ENCODE results near the gene LACC1. TPM values are rescaled to one million over a fixed set of nuclear protein-coding genes. Genes with fewer than 3 reads are reported as not detected.

LACC1 gene
- total RNA-seq, 1 experiment from 2014 or later, result 0.47 TPM

DNA sequence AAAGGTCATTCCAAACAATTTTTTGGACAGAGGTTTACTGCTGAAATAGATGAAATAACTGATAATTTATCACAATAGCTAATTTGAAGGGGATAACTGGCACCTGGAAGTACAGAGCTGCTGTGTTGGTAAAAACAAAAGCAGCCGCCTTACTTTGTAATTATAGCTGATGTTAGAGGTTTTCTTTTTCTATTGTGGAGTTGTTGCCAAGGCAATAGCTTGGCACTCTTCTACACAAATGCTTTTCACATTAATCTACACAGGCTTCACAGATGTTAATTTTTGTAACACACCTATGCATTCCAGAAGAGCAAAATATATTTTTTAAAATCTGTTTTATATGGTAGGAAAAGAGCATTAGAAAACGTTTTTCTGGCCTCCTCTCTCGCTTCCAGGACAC lies 56.9 kb downstream of the LACC1 start:
- ChIA-PET CTCF (no interaction called here), POLR2A (ENCODE audit: low non-redundant PET) (interaction anchor here (0.6 to 0.7 kb wide), 2 partner anchors 119 to 392 kb away, joined by 3 to 4 read pairs; no protein-coding TSS in a partner anchor)
- H3K9me3 ChIP-seq (ENCODE audit: low read depth, low read length, poor library complexity, severe bottlenecking), result no peaks in the 10 kb centered on the region
- no peak overlapping the region for H3K4me3 ChIP-seq (ENCODE audit: low read depth, low read length, poor library complexity, severe bottlenecking)
- intact Hi-C loops (cut with micrococcal nuclease; ENCODE audit: unreplicated experiment), result no loop called here
- H3K27me3 ChIP-seq (replicated peaks; ENCODE audit: insufficient read depth, low read depth, low read length, poor library complexity), result no peaks in the 10 kb centered on the region
- no peaks in the 10 kb centered on the region for H3K4me1 ChIP-seq (ENCODE audit: insufficient read depth, low read length, poor library complexity, severe bottlenecking)
- H3K36me3 ChIP-seq (ENCODE audit: insufficient read depth, low read length, poor library complexity, severe bottlenecking), result no peaks in the 10 kb centered on the region
- no peak overlapping the region for H3K27ac ChIP-seq (ENCODE audit: low read depth, low read length, poor library complexity, severe bottlenecking)
- TF ChIP-seq, protein P1, sequence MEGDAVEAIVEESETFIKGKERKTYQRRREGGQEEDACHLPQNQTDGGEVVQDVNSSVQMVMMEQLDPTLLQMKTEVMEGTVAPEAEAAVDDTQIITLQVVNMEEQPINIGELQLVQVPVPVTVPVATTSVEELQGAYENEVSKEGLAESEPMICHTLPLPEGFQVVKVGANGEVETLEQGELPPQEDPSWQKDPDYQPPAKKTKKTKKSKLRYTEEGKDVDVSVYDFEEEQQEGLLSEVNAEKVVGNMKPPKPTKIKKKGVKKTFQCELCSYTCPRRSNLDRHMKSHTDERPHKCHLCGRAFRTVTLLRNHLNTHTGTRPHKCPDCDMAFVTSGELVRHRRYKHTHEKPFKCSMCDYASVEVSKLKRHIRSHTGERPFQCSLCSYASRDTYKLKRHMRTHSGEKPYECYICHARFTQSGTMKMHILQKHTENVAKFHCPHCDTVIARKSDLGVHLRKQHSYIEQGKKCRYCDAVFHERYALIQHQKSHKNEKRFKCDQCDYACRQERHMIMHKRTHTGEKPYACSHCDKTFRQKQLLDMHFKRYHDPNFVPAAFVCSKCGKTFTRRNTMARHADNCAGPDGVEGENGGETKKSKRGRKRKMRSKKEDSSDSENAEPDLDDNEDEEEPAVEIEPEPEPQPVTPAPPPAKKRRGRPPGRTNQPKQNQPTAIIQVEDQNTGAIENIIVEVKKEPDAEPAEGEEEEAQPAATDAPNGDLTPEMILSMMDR (conservative IDR thresholded peaks at IDR 0.05; ENCODE audit: low read depth, low read length), result no peak
- TF ChIP-seq EZH2 (IDR thresholded peaks at IDR 0.05; ENCODE audit: borderline replicate concordance, low read depth, low read length, poor library complexity, severe bottlenecking), result no peak
- BruUV-seq (replicated peaks), result no TSS peak
- DNase-seq (ENCODE audit: low spot score), result no peak

GRCh38 chr13:43937839-43938238 lies 58.1 kb downstream of the LACC1 start:
- intact Hi-C loops (cut with micrococcal nuclease; ENCODE audit: unreplicated experiment), result no loop called here
- H3K9me3 ChIP-seq (ENCODE audit: low read depth, low read length, poor library complexity, severe bottlenecking), result no peaks in the 10 kb centered on the region
- no peaks in the 10 kb centered on the region for H3K27me3 ChIP-seq (replicated peaks; ENCODE audit: insufficient read depth, low read depth, low read length, poor library complexity)
- no peaks in the 10 kb centered on the region for H3K4me1 ChIP-seq (ENCODE audit: insufficient read depth, low read length, poor library complexity, severe bottlenecking)
- CTCF ChIA-PET, result no interaction called here
- H3K4me3 ChIP-seq (ENCODE audit: low read depth, low read length, poor library complexity, severe bottlenecking), result no peak overlapping the region
- no peak for TF ChIP-seq EZH2 (IDR thresholded peaks at IDR 0.05; ENCODE audit: borderline replicate concordance, low read depth, low read length, poor library complexity, severe bottlenecking)
- BruUV-seq (replicated peaks), result no TSS peak
- no peak for DNase-seq (ENCODE audit: low spot score)
- POLR2A ChIA-PET (ENCODE audit: low non-redundant PET), result no interaction called here
- H3K36me3 ChIP-seq (ENCODE audit: insufficient read depth, low read length, poor library complexity, severe bottlenecking), result no peaks in the 10 kb centered on the region
- H3K27ac ChIP-seq (ENCODE audit: low read depth, low read length, poor library complexity, severe bottlenecking), result no peak overlapping the region

DNA sequence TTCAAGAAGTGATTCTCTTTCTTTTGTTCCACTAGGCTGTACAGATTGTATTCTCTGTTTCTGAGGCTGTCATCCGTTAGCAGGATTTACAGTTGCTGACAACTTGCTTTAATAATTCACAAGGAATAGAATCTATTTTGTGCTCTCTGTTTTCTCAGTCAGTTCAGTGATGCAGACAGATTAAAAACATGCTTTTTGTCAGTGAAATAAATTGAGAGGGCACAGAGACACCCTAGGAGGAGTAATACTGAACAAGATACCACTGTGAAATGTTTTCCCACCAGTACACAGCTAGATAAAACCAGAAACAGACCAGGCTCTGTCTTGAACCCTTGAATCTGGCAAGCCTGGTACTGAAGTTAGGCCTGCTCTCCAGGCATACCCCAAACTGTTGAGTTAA lies 58.7 kb downstream of the LACC1 start:
- H3K4me1 ChIP-seq (ENCODE audit: insufficient read depth, low read length, poor library complexity, severe bottlenecking), result no peaks in the 10 kb centered on the region
- BruUV-seq (replicated peaks), result no TSS peak
- CTCF ChIA-PET, result no interaction called here

DNA sequence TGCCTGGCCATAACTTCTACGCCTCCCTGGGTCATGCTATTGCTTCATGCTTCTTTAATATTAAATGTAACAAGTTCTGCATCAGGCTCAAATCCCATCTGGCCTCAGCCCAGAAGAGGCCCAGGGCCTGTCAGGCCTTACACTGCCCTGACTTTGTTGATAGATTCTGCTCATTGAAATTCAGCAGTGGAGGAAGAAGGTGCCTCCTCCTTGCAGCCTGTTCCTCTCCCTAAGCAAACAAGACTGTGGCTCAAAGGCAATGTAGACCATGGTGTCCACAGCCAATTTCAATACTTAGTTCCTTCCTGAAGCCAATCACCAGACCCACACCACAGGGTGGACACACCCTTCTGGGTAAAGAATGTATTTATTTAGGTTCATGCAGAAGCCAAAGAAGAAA lies 59.4 kb downstream of the LACC1 start:
- no peak for DNase-seq (ENCODE audit: low spot score)
- ChIA-PET POLR2A (ENCODE audit: low non-redundant PET) (no interaction called here), CTCF (no interaction called here)
- Histone ChIP-seq H3K27ac (ENCODE audit: low read depth, low read length, poor library complexity, severe bottlenecking) (no peak overlapping the region), H3K36me3 (ENCODE audit: insufficient read depth, low read length, poor library complexity, severe bottlenecking) (no peaks in the 10 kb centered on the region), H3K9me3 (ENCODE audit: low read depth, low read length, poor library complexity, severe bottlenecking) (no peaks in the 10 kb centered on the region), H3K4me1 (ENCODE audit: insufficient read depth, low read length, poor library complexity, severe bottlenecking) (no peaks in the 10 kb centered on the region), H3K27me3 (replicated peaks; ENCODE audit: insufficient read depth, low read depth, low read length, poor library complexity) (no peaks in the 10 kb centered on the region), H3K4me3 (ENCODE audit: low read depth, low read length, poor library complexity, severe bottlenecking) (no peak overlapping the region)
- TF ChIP-seq, protein P1 (conservative IDR thresholded peaks at IDR 0.05; ENCODE audit: low read depth, low read length), result no peak
- no peak for TF ChIP-seq EZH2 (IDR thresholded peaks at IDR 0.05; ENCODE audit: borderline replicate concordance, low read depth, low read length, poor library complexity, severe bottlenecking)
- intact Hi-C loops (cut with micrococcal nuclease; ENCODE audit: unreplicated experiment), result no loop called here
- no TSS peak for BruUV-seq (replicated peaks)

More for the DNA sequence above, 58.7 kb downstream of the LACC1 start:
- intact Hi-C loops (cut with micrococcal nuclease; ENCODE audit: unreplicated experiment), result no loop called here
- Histone ChIP-seq H3K36me3 (ENCODE audit: insufficient read depth, low read length, poor library complexity, severe bottlenecking) (no peaks in the 10 kb centered on the region), H3K27ac (ENCODE audit: low read depth, low read length, poor library complexity, severe bottlenecking) (no peak overlapping the region), H3K4me3 (ENCODE audit: low read depth, low read length, poor library complexity, severe bottlenecking) (no peak overlapping the region), H3K9me3 (ENCODE audit: low read depth, low read length, poor library complexity, severe bottlenecking) (no peaks in the 10 kb centered on the region), H3K27me3 (replicated peaks; ENCODE audit: insufficient read depth, low read depth, low read length, poor library complexity) (no peaks in the 10 kb centered on the region)
- POLR2A ChIA-PET (ENCODE audit: low non-redundant PET), result no interaction called here
- no peak for TF ChIP-seq EZH2 (IDR thresholded peaks at IDR 0.05; ENCODE audit: borderline replicate concordance, low read depth, low read length, poor library complexity, severe bottlenecking)
- TF ChIP-seq, protein P1 (conservative IDR thresholded peaks at IDR 0.05; ENCODE audit: low read depth, low read length), result no peak
- DNase-seq (ENCODE audit: low spot score), result no peak

Measured in A673 (cell line).